ENCODE data around the gene TSPEAR.

TSPEAR gene

GRCh38 chr21:44477131-44477530 lies 234.2 kb downstream of the TSPEAR start:
- no peak for DNase-seq

GRCh38 chr21:44475266-44475845 lies 236.0 kb downstream of the TSPEAR start:
- no peak for DNase-seq

GRCh38 chr21:44473915-44474555 lies 237.3 kb downstream of the TSPEAR start:
- no peak for DNase-seq

GRCh38 chr21:44471996-44472395 lies 239.4 kb downstream of the TSPEAR start:
- DNase-seq: no peak

GRCh38 chr21:44471341-44471740 lies 240.0 kb downstream of the TSPEAR start:
- no peak for DNase-seq

- no peak for DNase-seq
Observed at GRCh38 chr21:44467859-44468195, 243.5 kb downstream of the TSPEAR start.

GRCh38 chr21:44466996-44467858 lies 244.1 kb downstream of the TSPEAR start:
- DNase-seq: no peak

- no peak for DNase-seq
Observed at GRCh38 chr21:44466351-44466954, 244.9 kb downstream of the TSPEAR start.

GRCh38 chr21:44464351-44464750 lies 247.0 kb downstream of the TSPEAR start:
- no peak for DNase-seq

- no peak for DNase-seq
Observed at GRCh38 chr21:44463724-44464123, 247.6 kb downstream of the TSPEAR start.

GRCh38 chr21:44462834-44463200 lies 248.6 kb downstream of the TSPEAR start:
- no peak for DNase-seq

- DNase-seq: no peak
Observed at GRCh38 chr21:44462086-44462833, 249.1 kb downstream of the TSPEAR start.

GRCh38 chr21:44461464-44462001 lies 249.8 kb downstream of the TSPEAR start:
- DNase-seq: no peak

- DNase-seq: no peak
Observed at GRCh38 chr21:44461005-44461404, 250.4 kb downstream of the TSPEAR start.

GRCh38 chr21:44460441-44460755 lies 251.0 kb downstream of the TSPEAR start:
- no peak for DNase-seq

- no peak for DNase-seq
Observed at GRCh38 chr21:44459712-44460440, 251.5 kb downstream of the TSPEAR start.

- DNase-seq: no peak
Observed at GRCh38 chr21:44458971-44459711, 252.2 kb downstream of the TSPEAR start.

GRCh38 chr21:44456915-44457736 lies 254.2 kb downstream of the TSPEAR start:
- no peak for DNase-seq

GRCh38 chr21:44456214-44456914 lies 255.0 kb downstream of the TSPEAR start:
- no peak for DNase-seq
